ENCODE measurements around the gene PCK2.
"Not testable (repeated sequence)": the region's sequence is repeated elsewhere in the genome, so short reads cannot be mapped to it uniquely, and the experiment has no call there.

PCK2 gene

GRCh38 chr14:24095271-24096068 lies 1.4 kb downstream of the PCK2 start:
- peak; percentile 63 for DNase-seq (ENCODE audit: low spot score)

GRCh38 chr14:24096545-24097181 lies 2.6 kb downstream of the PCK2 start:
- DNase-seq (ENCODE audit: low spot score), result no peak

GRCh38 chr14:24098229-24098926 lies 4.3 kb downstream of the PCK2 start:
- DNase-seq (ENCODE audit: low spot score), result no peak

GRCh38 chr14:24098927-24099813 lies 5.1 kb downstream of the PCK2 start:
- no peak for DNase-seq (ENCODE audit: low spot score)

- DNase-seq (ENCODE audit: low spot score), result no peak
Measured at GRCh38 chr14:24100197-24100981, 6.3 kb downstream of the PCK2 start.

- DNase-seq (ENCODE audit: low spot score), result no peak
Measured at GRCh38 chr14:24100982-24101494, 6.9 kb downstream of the PCK2 start.

- no peak for DNase-seq (ENCODE audit: low spot score)
Measured at GRCh38 chr14:24102357-24103048, 8.4 kb downstream of the PCK2 start.

- no peak for DNase-seq (ENCODE audit: low spot score)
Measured at GRCh38 chr14:24103451-24103850, 9.3 kb downstream of the PCK2 start.

- not testable (repeated sequence) for DNase-seq (ENCODE audit: low spot score)
Measured at GRCh38 chr14:24105609-24106239, 11.6 kb downstream of the PCK2 start.

GRCh38 chr14:24106672-24107271 lies 12.7 kb downstream of the PCK2 start:
- DNase-seq (ENCODE audit: low spot score), result no peak

- no peak for DNase-seq (ENCODE audit: low spot score)
Measured at GRCh38 chr14:24108336-24108874, 14.3 kb downstream of the PCK2 start.

GRCh38 chr14:24110060-24110459 lies 15.9 kb downstream of the PCK2 start:
- no peak for DNase-seq (ENCODE audit: low spot score)

- DNase-seq (ENCODE audit: low spot score), result no peak
Measured at GRCh38 chr14:24110523-24110922, 16.4 kb downstream of the PCK2 start.

- DNase-seq (ENCODE audit: low spot score), result no peak
Measured at GRCh38 chr14:24113379-24113800, 19.3 kb downstream of the PCK2 start.

GRCh38 chr14:24113801-24114531 lies 19.9 kb downstream of the PCK2 start:
- peak; percentile 62 for DNase-seq (ENCODE audit: low spot score)

GRCh38 chr14:24114532-24115421 lies 20.7 kb downstream of the PCK2 start, which contains the start of the genes DCAF11 and NRL:
DCAF11 (plus strand) TSS chr14:24114777; CDS start chr14:24115595, 818 bp downstream.
NRL (minus strand) TSS chr14:24114949; CDS start chr14:24082848, 32,101 bp downstream.
- DNase-seq (ENCODE audit: low spot score), result peak; percentile 98
